Measurements from ENCODE around the gene ITGAD.

Gene ITGAD

DNA sequence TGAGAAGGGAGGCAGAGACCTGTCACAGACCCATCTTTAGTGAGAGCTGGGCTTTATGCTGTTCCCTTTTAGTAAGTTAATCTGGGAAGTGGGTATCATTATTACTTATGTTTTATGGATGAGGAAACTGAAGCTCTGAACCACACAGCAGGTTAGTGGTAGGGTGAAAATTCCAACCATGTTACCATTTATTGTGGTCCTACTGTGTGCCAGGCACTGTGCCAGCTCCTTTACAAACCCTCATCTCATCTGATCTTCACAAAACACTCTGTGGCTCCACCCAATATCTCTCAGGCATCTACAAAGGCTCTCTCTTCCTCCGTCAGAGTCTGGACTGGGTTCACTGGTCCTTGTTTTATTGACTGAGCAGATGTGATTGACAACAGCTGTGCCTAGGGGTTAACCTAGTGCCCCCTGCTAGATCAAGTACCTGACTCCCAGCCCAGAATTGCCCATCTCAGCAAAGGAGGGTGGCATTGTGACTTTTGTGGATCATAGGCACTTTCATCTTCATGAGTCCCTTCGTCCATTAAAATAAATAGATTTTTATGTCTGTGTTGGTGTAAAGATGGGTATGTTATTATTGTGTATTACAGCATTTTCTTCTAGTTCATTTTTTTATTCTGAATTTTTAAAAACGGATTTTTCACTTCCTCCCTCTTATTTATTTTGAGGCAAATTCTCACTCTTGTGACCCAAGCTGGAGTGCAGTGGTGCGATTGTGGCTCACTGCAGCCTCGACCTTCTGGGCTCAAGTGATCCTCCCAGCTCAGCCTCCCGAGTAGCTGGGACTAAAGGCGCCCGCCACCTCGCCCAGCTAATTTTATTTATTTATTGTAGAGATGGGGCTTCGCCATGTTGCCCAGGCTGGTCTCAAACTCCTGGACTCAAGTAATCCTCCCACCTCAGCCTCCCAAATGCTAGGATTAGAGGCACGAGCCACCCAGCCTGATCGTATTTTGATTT is 81.9 kb downstream of the ITGAD start:
- no peak overlapping the region for H3K4me3 ChIP-seq (ENCODE audit: insufficient read length, low read depth)
- DNase-seq (ENCODE audit: low read depth, low spot score): no peak
- H3K4me1 ChIP-seq (ENCODE audit: insufficient read depth, insufficient read length): peaks cover 19% of the 10 kb centered on the region
- TF ChIP-seq ZNF274 (IDR thresholded peaks at IDR 0.05; ENCODE audit: low read depth, low read length): no peak
- no peak for TF ChIP-seq YY1 (IDR thresholded peaks at IDR 0.05; ENCODE audit: insufficient read depth, insufficient read length)
- no peak for TF ChIP-seq SUZ12 (IDR thresholded peaks at IDR 0.05; ENCODE audit: extremely low read depth, insufficient read depth, insufficient read length)
- no peak overlapping the region for H3K9ac ChIP-seq (ENCODE audit: insufficient read length, low read depth)
- H3K9me3 ChIP-seq (ENCODE audit: insufficient read depth, low read length): no peaks in the 10 kb centered on the region; the same call in 1 of the 2 replicates
- peaks cover 49% of the 10 kb centered on the region for H3K27me3 ChIP-seq (ENCODE audit: insufficient read depth, insufficient read length)
- H3K36me3 ChIP-seq (ENCODE audit: insufficient read depth, insufficient read length, low read length): peaks cover 48% of the 10 kb centered on the region

DNA sequence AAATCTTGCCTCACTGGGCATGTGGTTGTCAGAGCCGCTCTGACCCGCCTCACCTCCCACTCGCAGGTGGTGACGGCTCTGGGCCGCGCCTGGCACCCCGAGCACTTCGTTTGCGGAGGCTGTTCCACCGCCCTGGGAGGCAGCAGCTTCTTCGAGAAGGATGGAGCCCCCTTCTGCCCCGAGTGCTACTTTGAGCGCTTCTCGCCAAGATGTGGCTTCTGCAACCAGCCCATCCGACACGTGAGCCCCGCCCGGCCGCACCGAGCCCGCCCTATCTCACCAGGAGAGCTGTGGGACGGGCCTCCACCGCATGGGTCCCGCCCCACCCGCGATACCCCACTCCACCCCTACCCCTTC is 82.8 kb downstream of the ITGAD start:
- TF ChIP-seq YY1 (IDR thresholded peaks at IDR 0.05; ENCODE audit: insufficient read depth, insufficient read length) (no peak), SUZ12 (IDR thresholded peaks at IDR 0.05; ENCODE audit: extremely low read depth, insufficient read depth, insufficient read length) (no peak), ZNF274 (IDR thresholded peaks at IDR 0.05; ENCODE audit: low read depth, low read length) (no peak)
- no peak for DNase-seq (ENCODE audit: low read depth, low spot score)
- Histone ChIP-seq H3K4me3 (ENCODE audit: insufficient read length, low read depth) (peak overlapping the region; percentile 65), H3K27me3 (ENCODE audit: insufficient read depth, insufficient read length) (peaks cover 54% of the 10 kb centered on the region), H3K4me1 (ENCODE audit: insufficient read depth, insufficient read length) (peaks cover 19% of the 10 kb centered on the region), H3K36me3 (ENCODE audit: insufficient read depth, insufficient read length, low read length) (peaks cover 48% of the 10 kb centered on the region), H3K9me3 (ENCODE audit: insufficient read depth, low read length) (no peaks in the 10 kb centered on the region; the same call in 1 of the 2 replicates), H3K9ac (ENCODE audit: insufficient read length, low read depth) (peak overlapping the region; percentile 79)

Data from NT2/D1 (cell line).